Subcutaneous adipose tissue (tissue), 4 donors: ENCODE data around the gene MORC4. TPM values are rescaled to one million over a fixed set of nuclear protein-coding genes. Genes with fewer than 3 reads are reported as not detected.

Source experiments
- total RNA-seq, 4 donors: library from RNA; depleted of rRNA; stranded (reverse); fragments of >200 nt; gene quantifications; one replicate each; pipeline ENCODE4 v1.1.0, GENCODE V29; 2016
- TF ChIP-seq, protein P1 (sequence below): fragments of 450-650 bp; IDR thresholded peaks from one replicate; pipeline ENCODE4 v1.5.1; 2016; ENCODE audit warnings: low read depth, mild to moderate bottlenecking, control low read depth, antibody characterized with exemption, moderate library complexity

Gene MORC4
- total RNA-seq, 4 donors from 2014 or later = 16.3 to 18.5 (median 16.7) TPM

- TF ChIP-seq, protein P1, sequence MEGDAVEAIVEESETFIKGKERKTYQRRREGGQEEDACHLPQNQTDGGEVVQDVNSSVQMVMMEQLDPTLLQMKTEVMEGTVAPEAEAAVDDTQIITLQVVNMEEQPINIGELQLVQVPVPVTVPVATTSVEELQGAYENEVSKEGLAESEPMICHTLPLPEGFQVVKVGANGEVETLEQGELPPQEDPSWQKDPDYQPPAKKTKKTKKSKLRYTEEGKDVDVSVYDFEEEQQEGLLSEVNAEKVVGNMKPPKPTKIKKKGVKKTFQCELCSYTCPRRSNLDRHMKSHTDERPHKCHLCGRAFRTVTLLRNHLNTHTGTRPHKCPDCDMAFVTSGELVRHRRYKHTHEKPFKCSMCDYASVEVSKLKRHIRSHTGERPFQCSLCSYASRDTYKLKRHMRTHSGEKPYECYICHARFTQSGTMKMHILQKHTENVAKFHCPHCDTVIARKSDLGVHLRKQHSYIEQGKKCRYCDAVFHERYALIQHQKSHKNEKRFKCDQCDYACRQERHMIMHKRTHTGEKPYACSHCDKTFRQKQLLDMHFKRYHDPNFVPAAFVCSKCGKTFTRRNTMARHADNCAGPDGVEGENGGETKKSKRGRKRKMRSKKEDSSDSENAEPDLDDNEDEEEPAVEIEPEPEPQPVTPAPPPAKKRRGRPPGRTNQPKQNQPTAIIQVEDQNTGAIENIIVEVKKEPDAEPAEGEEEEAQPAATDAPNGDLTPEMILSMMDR = no peak
These were observed 87.1 kb downstream of the MORC4 start for GRCh38 chrX:106912864-106913263.

DNA sequence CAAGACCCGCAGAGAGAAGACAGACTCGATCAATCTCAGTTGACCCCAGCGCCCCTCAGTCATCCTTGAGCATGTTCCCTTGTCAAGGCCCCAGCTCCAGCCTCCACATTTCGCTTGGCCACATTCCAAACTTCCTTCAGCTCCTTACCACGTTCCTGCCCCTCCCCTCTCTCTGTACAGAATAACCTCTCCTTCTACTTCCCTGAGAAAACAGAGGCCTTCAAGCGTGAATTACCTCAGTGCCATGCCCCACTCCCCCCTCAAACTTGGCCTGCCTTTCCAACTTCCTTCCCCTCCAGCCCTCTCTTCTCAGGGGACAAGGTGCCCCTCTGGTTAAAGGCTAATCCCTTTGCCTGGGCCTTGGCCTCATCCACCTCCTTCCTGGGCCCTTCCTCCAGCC, 93.7 kb downstream of the MORC4 start:
- TF ChIP-seq, protein P1 = no peak

- TF ChIP-seq, protein P1 = no peak
These were observed 94.8 kb downstream of the MORC4 start for GRCh38 chrX:106905064-106905708.

DNA sequence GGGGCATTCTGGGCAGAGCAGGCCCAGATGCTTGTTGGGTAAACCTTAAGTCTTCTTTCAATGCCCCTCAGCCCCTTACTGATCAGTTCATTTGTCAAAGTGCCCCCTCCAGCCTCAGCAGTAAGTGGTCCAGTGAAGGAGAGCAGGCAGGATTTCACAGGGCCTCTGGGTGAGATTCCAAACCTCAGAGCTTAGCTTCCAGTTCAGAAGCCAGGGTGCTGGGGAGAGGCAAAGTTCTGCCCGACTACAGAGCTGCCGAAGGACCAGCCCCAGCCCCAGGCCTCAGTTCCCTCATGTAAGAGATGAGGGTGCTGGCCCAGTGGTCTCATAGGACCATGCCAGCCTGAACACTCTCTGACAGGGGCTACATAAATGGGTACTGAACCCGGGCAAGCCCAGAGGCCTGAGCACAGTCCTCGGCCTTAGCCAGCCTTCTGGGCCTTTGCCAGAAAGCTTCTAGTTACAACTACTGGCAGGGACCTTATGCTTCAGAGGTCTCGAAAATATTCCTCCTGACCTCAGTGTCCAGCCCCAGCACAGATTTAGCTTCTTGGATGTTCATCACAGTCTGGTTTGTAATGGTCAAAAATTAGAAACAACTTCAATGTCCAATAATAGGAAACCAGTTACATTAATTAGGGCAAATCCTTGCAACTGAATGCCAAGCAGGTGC, 96.0 kb downstream of the MORC4 start:
- TF ChIP-seq, protein P1 = no peak

- TF ChIP-seq, protein P1 = no peak
These were observed 96.7 kb downstream of the MORC4 start, which contains the start of gene RIPPLY1 for GRCh38 chrX:106903291-106903824. RIPPLY1 (minus strand) TSS chrX:106903341; CDS start chrX:106903287, 54 bp downstream.

GRCh38 chrX:106902684-106903083, 97.3 kb downstream of the MORC4 start:
- TF ChIP-seq, protein P1 = no peak

- TF ChIP-seq, protein P1 = no peak
These were observed 98.2 kb downstream of the MORC4 start for GRCh38 chrX:106901781-106902219.
